SKM-1 treated with dmso at 0.1 percent for 144 hours (cell line): ENCODE measurements around the gene HSFY2.
"Not testable (repeated sequence)": the region's sequence is repeated elsewhere in the genome, so short reads cannot be mapped to it uniquely, and the experiment has no call there.

ENCODE experiments used
- DNase-seq: peaks from one replicate; lab custom pipeline; 2025; ENCODE audit not compliant: unreplicated experiment; lab: John Stamatoyannopoulos, UW

Gene HSFY2

GRCh38 chrY:18773635-18774034 lies at the start of gene HSFY2:
Gene HSFY2, minus strand, starts transcription at chrY:18773735. Its CDS starts 117 bp downstream, at chrY:18773618.
- DNase-seq, result not testable (repeated sequence)

- not testable (repeated sequence) for DNase-seq
These were observed 42.2 kb upstream of the HSFY2 start for GRCh38 chrY:18815751-18816150.

GRCh38 chrY:18788757-18789406 lies 15.3 kb upstream of the HSFY2 start:
- not testable (repeated sequence) for DNase-seq

GRCh38 chrY:18754077-18754476 lies 19.5 kb downstream of the HSFY2 start:
- DNase-seq, result not testable (repeated sequence)

GRCh38 chrY:18753133-18753815 lies 20.3 kb downstream of the HSFY2 start:
- DNase-seq, result not testable (repeated sequence)

- not testable (repeated sequence) for DNase-seq
These were observed 49.8 kb downstream of the HSFY2 start for GRCh38 chrY:18723714-18724113.
